Esophagus muscularis mucosa (tissue), 4 donors: ENCODE results near the gene LGALS1. TPM values are rescaled to one million over a fixed set of nuclear protein-coding genes. Genes with fewer than 3 reads are reported as not detected.

Experiments used
- DNase-seq: peaks from one replicate; pipeline ENCODE4 v3.0.0-alpha.2; 2017; ENCODE audit errors: extremely low spot score
- H3K27ac ChIP-seq, 4 donors: fragments of 200-600 bp; sonication (generic); replicated peaks in 1 of 4; 1 replicate in 3 of 4; 2 replicates in 1 of 4; pipeline ENCODE4 v1.5.1; 2016 to 2019; ENCODE audit warnings: mild to moderate bottlenecking in 1 of 4
- H3K27me3 ChIP-seq, 4 donors: fragments of 200-600 bp; sonication (generic); one replicate each; pipeline versions ENCODE4 v1.5.1 to v1.6.0; 2016 to 2019
- H3K36me3 ChIP-seq, 4 donors: fragments of 200-600 bp; sonication (generic); one replicate each; pipeline ENCODE4 v1.5.1; 2016 to 2019
- H3K4me1 ChIP-seq, 4 donors: fragments of 200-600 bp; sonication (generic); one replicate each; pipeline ENCODE4 v1.5.1; 2016 to 2019
- H3K4me3 ChIP-seq, 4 donors: fragments of 200-600 bp; sonication (generic); 1 replicate in 2 of 4; 2 replicates in 2 of 4; pipeline ENCODE4 v1.5.1; 2016 to 2019; ENCODE audit warnings: mild to moderate bottlenecking in 4 of 4, moderate library complexity in 1 of 4
- H3K9me3 ChIP-seq, 4 donors: fragments of 200-600 bp; sonication (generic); 1 replicate in 3 of 4; 2 replicates in 1 of 4; pipeline ENCODE4 v1.5.1; 2016 to 2019
- CTCF ChIP-seq, 3 experiments: fragments of 200-600 bp in 2 of 3; fragments of 450-650 bp in 1 of 3; sonication (generic) in 2 of 3; IDR thresholded peaks; one replicate each; pipeline ENCODE4 v1.5.1; 2017 to 2019; ENCODE audit warnings: antibody characterized with exemption in 3 of 3, mild to moderate bottlenecking in 2 of 3, moderate library complexity in 1 of 3
- EP300 ChIP-seq: sonication (generic); formaldehyde crosslinking; IDR thresholded peaks from one replicate; pipeline ENCODE4 v1.6.1; 2017; ENCODE audit warnings: antibody characterized with exemption
- POLR2A ChIP-seq: fragments of 450-650 bp; IDR thresholded peaks from one replicate; pipeline ENCODE4 v1.6.1; 2017; ENCODE audit warnings: antibody characterized with exemption, moderate library complexity, mild to moderate bottlenecking, low read depth
- POLR2AphosphoS5 ChIP-seq, 2 donors: sonication (generic); formaldehyde crosslinking; IDR thresholded peaks; one replicate each; pipeline ENCODE4 v1.6.1; 2017; ENCODE audit warnings: antibody characterized with exemption in 2 of 2
- WGBS: methylation state at CpG from one replicate; pipeline ENCODE4 v1.1.5; 2018; 5-methylcytosine and 5-hydroxymethylcytosine counted together
- intact Hi-C: fragments of 100-400 bp; cut with DNase I; formaldehyde crosslinking; loops from one replicate; pipeline ENCODE4 v1.15.1; 2023
- small RNA-seq, 3 donors: library from RNA; depleted of rRNA; stranded (forward); fragments of <200 nt; gene quantifications; one replicate each; pipeline ENCODE3, GENCODE V24; 2016
- total RNA-seq, 4 donors: library from RNA; depleted of rRNA; stranded (reverse); fragments of >200 nt; gene quantifications; one replicate each; pipeline versions ENCODE4 v1.1.0 to v1.2.1, GENCODE V29; 2016

LGALS1 gene
- total RNA-seq, 4 donors from 2014 or later = 710 to 1,112 (median 1,021) TPM

DNA sequence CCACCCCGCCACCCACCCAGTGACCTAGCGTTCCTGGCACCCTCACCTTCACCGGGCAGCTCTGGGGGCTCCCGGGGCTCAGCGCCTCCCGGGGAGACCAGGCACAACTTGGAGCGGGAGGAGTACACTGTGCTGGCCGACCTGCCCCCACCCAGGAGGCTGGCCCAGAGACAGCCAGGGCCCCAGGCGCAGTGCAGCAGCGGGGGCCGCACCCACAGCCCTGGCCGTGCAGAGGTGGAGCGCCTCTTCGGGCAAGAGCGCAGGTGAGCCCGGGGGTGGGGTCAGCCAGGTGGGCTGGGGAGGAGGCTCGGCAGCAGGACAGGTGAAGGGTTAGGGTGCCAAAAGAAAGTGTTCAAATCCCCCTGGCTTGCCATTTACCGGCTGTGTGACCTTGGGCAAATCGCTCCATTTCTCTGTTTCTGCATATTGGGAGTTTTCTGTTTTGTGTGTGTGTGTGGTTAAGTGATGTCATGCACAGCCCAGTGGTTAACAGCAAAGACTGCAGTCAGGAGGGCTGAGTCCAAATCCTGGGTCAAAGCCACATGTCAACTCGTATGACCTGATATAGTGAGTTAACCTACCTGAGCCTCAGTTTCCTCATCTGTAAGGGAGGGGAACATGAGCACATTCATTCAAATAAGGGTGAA is 50.9 kb downstream of the LGALS1 start:
- Histone ChIP-seq H3K36me3 (no peaks in the 10 kb centered on the region), H3K27ac (no peak overlapping the region), H3K4me1 (peaks cover 3 to 11% (median 7%) of the 10 kb centered on the region in 4 donors), H3K27me3 (no peaks in the 10 kb centered on the region), H3K4me3 (no peak overlapping the region), H3K9me3 (no peaks in the 10 kb centered on the region)
- intact Hi-C loops = no loop called here
- 78% methylated on average over 6 of the region's 20 CpGs for WGBS
- DNase-seq = no peak
- TF ChIP-seq POLR2A (no peak), EP300 (no peak), CTCF (IDR thresholded peaks at IDR 0.05) (no peak)

- TF ChIP-seq POLR2AphosphoS5 (IDR thresholded peaks at IDR 0.05) (no peak), EP300 (no peak)
- Histone ChIP-seq H3K4me3 (no peak overlapping the region), H3K27ac (peak overlapping the region in 3 of 4 donors; percentile 45 to 57 (median 49)), H3K36me3 (no peaks in the 10 kb centered on the region), H3K4me1 (peaks cover 3 to 11% (median 7%) of the 10 kb centered on the region in 4 donors), H3K9me3 (no peaks in the 10 kb centered on the region), H3K27me3 (no peaks in the 10 kb centered on the region)
- DNase-seq = no peak
- WGBS = 100% methylated on average over 1 of the region's 1 CpG
- intact Hi-C loops = no loop called here
These were observed 53.2 kb downstream of the LGALS1 start for GRCh38 chr22:37728620-37729019.

Small RNAs within 50 kb of the gene (small RNA-seq; reads per million reads assigned to genes)
- gene RN7SL385P = 0 reads per million in 3 donors

Other genes starting within 250 kb of the LGALS1 start
- under 1 TPM in 2 of 4 donors, not detected in 2; 0.17 TPM for gene ELFN2, start 248.2 kb upstream of the LGALS1 start, total RNA-seq
- 10 to 100 TPM in 3 of 4 donors, 1 to 10 TPM in 1; 7.5 to 23.1 (median 18.5) TPM for gene MFNG, start 189.3 kb upstream of the LGALS1 start, total RNA-seq
- 10 to 100 TPM in 2 of 4 donors, 1 to 10 TPM in 2; 6.0 to 15.3 (median 8.8) TPM for gene CARD10, start 156.2 kb upstream of the LGALS1 start, total RNA-seq
- gene CDC42EP1, start 115.2 kb upstream of the LGALS1 start, total RNA-seq = 10 to 100 TPM; 19.9 to 38.1 (median 36.7) TPM
- gene LGALS2, start 95.5 kb upstream of the LGALS1 start, total RNA-seq = not detected
- gene GGA1, start 66.8 kb upstream of the LGALS1 start, total RNA-seq = 10 to 100 TPM; 30.3 to 44.7 (median 40.9) TPM
- 1 to 10 TPM; 1.5 to 7.5 (median 4.3) TPM for gene SH3BP1, start 36.0 kb upstream of the LGALS1 start, total RNA-seq
- gene PDXP, start 16.9 kb upstream of the LGALS1 start, total RNA-seq = 10 to 100 TPM in 3 of 4 donors, 1 to 10 TPM in 1; 7.3 to 28.3 (median 17.4) TPM
- gene NOL12, start 10.7 kb downstream of the LGALS1 start, total RNA-seq = 10 to 100 TPM in 3 of 4 donors, 1 to 10 TPM in 1; 9.1 to 18.4 (median 14.5) TPM
- gene TRIOBP, start 21.4 kb downstream of the LGALS1 start, total RNA-seq = 100 to 1,000 TPM; 150 to 208 (median 182) TPM
- gene GCAT, start 132.3 kb downstream of the LGALS1 start, total RNA-seq = 10 to 100 TPM; 11.6 to 15.2 (median 12.3) TPM
- not detected for gene GALR3, start 147.7 kb downstream of the LGALS1 start, total RNA-seq
- 10 to 100 TPM; 27.4 to 64.2 (median 48.1) TPM for gene ANKRD54, start 168.7 kb downstream of the LGALS1 start, total RNA-seq
- gene EIF3L, start 173.8 kb downstream of the LGALS1 start, total RNA-seq = 100 to 1,000 TPM; 348 to 494 (median 425) TPM
- 100 to 1,000 TPM in 1 of 4 donors, 10 to 100 TPM in 3; 51.2 to 136 (median 71.2) TPM for gene MICALL1, start 230.7 kb downstream of the LGALS1 start, total RNA-seq